Measurements from ENCODE around the gene TPRG1.

Gene TPRG1

GRCh38 chr3:189160519-189161309 is 11.1 kb upstream of the TPRG1 start:
- no peak for DNase-seq (ENCODE audit: low read depth)
- H3K4me3 ChIP-seq (ENCODE audit: control insufficient read depth, low read depth, low read length): no peak overlapping the region
- TF ChIP-seq CTCF (IDR thresholded peaks at IDR 0.05; ENCODE audit: control insufficient read depth, insufficient read depth, low read depth, low read length, missing control alignments): no peak

GRCh38 chr3:189165092-189165612 is 6.6 kb upstream of the TPRG1 start:
- TF ChIP-seq CTCF (IDR thresholded peaks at IDR 0.05; ENCODE audit: control insufficient read depth, insufficient read depth, low read depth, low read length, missing control alignments): no peak
- DNase-seq (ENCODE audit: low read depth): no peak
- H3K4me3 ChIP-seq (ENCODE audit: control insufficient read depth, low read depth, low read length): no peak overlapping the region

- TF ChIP-seq CTCF (IDR thresholded peaks at IDR 0.05; ENCODE audit: control insufficient read depth, insufficient read depth, low read depth, low read length, missing control alignments): no peak
- DNase-seq (ENCODE audit: low read depth): no peak
- H3K4me3 ChIP-seq (ENCODE audit: control insufficient read depth, low read depth, low read length): no peak overlapping the region
Measured at GRCh38 chr3:189166321-189166720, 5.5 kb upstream of the TPRG1 start.

- no peak for TF ChIP-seq CTCF (IDR thresholded peaks at IDR 0.05; ENCODE audit: control insufficient read depth, insufficient read depth, low read depth, low read length, missing control alignments)
- no peak overlapping the region for H3K4me3 ChIP-seq (ENCODE audit: control insufficient read depth, low read depth, low read length)
- DNase-seq (ENCODE audit: low read depth): no peak
Measured at GRCh38 chr3:189167027-189167766, 4.6 kb upstream of the TPRG1 start.

- DNase-seq (ENCODE audit: low read depth): no peak
- no peak overlapping the region for H3K4me3 ChIP-seq (ENCODE audit: control insufficient read depth, low read depth, low read length)
- no peak for TF ChIP-seq CTCF (IDR thresholded peaks at IDR 0.05; ENCODE audit: control insufficient read depth, insufficient read depth, low read depth, low read length, missing control alignments)
Measured at GRCh38 chr3:189168711-189169110, 3.1 kb upstream of the TPRG1 start.

- H3K4me3 ChIP-seq (ENCODE audit: control insufficient read depth, low read depth, low read length): no peak overlapping the region
- no peak for TF ChIP-seq CTCF (IDR thresholded peaks at IDR 0.05; ENCODE audit: control insufficient read depth, insufficient read depth, low read depth, low read length, missing control alignments)
- no peak for DNase-seq (ENCODE audit: low read depth)
Measured at GRCh38 chr3:189169728-189170127, 2.0 kb upstream of the TPRG1 start.
